Activated naive CD8-positive, alpha-beta T cell (primary cell): ENCODE measurements around the gene EMILIN2.
A peak's percentile ranks its signal among the peaks of the same experiment; 100 is the strongest.
"Not testable (repeated sequence)": the region's sequence is repeated elsewhere in the genome, so short reads cannot be mapped to it uniquely, and the experiment has no call there.

Source experiments
- H3K27ac Mint-ChIP-seq: one replicate; pipeline ENCODE4 v1.8.0; 2021; ENCODE audit warnings: mixed read lengths
- H3K27me3 Mint-ChIP-seq: one replicate; pipeline ENCODE4 v1.8.0; 2021; ENCODE audit warnings: mixed read lengths
- H3K36me3 Mint-ChIP-seq: one replicate; pipeline ENCODE4 v1.8.0; 2021; ENCODE audit warnings: mixed read lengths
- H3K4me1 Mint-ChIP-seq: one replicate; pipeline ENCODE4 v1.8.0; 2021; ENCODE audit warnings: low read depth, mixed read lengths
- H3K4me3 Mint-ChIP-seq: one replicate; pipeline ENCODE4 v1.8.0; 2021; ENCODE audit warnings: mild to moderate bottlenecking, mixed read lengths
- H3K9me3 Mint-ChIP-seq: one replicate; pipeline ENCODE4 v1.8.0; 2021; ENCODE audit warnings: low read depth, mixed read lengths

Gene EMILIN2

DNA sequence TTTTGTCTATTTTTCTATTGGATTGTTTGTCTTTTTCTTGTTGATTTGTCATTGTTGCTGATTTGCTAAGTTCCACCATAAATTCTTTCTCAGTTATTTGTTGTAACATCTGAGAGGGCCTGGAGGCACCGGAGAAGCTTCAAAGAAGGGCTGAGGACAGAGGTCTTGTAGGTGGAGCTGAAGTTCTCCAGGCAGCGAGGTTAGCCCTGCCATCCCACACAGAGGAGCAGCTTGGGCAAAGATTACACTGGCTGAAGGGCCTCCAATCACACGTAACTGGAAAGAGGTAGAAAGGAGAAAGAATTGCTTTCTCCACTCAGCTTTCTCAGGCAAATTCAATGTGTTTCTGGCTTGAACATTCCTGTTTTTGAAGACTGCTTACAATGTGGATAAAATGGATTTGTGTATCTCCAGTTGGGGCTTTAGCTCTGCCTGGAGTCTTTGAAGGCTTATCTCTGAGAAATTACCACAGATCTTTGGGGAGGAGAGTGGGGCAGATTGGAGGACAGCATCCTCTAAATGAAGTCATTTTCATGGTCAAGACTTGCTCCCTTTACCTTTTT lies 21.1 kb upstream of the EMILIN2 start:
- Mint-ChIP-seq H3K27ac (no peak overlapping the region), H3K9me3 (no peaks in the 10 kb centered on the region), H3K27me3 (no peaks in the 10 kb centered on the region), H3K4me1 (no peaks in the 10 kb centered on the region), H3K4me3 (no peak overlapping the region), H3K36me3 (no peaks in the 10 kb centered on the region)

DNA sequence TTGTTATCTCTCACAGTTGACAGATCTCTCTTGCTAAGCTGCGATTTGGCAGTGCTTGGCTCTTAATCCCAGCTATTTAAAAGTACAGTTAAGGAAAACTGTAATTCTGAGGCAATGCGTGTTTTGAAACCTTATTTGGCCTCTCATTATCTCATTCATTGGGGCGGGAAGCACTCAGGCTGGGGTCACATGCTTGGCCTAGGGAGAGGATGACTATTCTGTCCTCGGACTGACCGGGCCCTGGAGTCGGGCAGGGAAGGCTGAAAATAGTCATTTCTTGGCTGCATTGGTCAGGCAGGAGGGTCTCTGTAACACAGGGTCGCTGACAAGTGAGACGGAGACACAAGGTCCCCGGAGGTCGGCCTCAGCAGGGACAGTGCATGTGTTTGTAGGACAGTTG lies 20.2 kb upstream of the EMILIN2 start:
- Mint-ChIP-seq H3K27me3 (no peaks in the 10 kb centered on the region), H3K4me1 (no peaks in the 10 kb centered on the region), H3K4me3 (no peak overlapping the region), H3K27ac (no peak overlapping the region), H3K9me3 (no peaks in the 10 kb centered on the region), H3K36me3 (no peaks in the 10 kb centered on the region)

DNA sequence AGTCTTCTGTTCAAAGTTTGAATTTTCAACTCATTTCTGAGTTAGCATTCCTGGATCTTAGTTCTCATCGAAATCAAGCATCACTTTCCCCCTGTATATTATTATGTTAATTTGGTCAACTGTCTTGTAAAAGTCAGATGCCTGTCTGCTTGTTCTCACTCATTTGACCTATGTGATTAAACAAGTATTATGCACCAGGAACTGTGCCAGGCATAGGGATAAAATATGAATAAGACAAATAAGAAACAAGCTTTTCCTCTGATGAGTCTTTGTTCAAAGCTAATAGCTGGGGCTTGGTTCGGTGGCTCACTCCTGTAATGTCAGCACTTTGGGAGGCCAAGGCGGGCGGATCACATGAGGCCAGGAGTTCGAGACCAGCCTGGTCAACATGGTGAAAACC lies 19.7 kb upstream of the EMILIN2 start:
- H3K36me3 Mint-ChIP-seq, result no peaks in the 10 kb centered on the region
- no peak overlapping the region for H3K27ac Mint-ChIP-seq
- H3K9me3 Mint-ChIP-seq, result no peaks in the 10 kb centered on the region
- H3K27me3 Mint-ChIP-seq, result no peaks in the 10 kb centered on the region
- H3K4me1 Mint-ChIP-seq, result no peaks in the 10 kb centered on the region
- H3K4me3 Mint-ChIP-seq, result no peak overlapping the region

DNA sequence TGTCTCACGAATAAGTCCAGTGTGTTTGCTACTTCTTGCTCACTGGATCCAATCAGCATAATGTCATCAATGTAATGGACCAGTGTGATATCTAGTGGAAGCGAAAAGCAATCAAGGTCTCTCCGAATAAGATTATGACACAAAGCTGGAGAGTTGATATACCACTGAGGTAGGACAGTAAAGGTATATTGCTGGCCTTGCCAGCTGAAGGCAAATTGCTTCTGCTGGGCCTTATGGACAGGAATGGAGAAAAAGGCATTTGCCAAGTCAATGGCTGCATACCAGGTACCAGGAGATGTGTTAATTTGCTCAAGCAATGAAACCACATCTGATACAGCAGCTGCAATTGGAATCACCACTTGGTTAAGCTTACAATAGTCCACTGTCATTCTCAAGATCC lies 10.7 kb upstream of the EMILIN2 start:
- not testable (repeated sequence) for H3K27me3 Mint-ChIP-seq, H3K27ac Mint-ChIP-seq, H3K4me3 Mint-ChIP-seq, H3K4me1 Mint-ChIP-seq, H3K9me3 Mint-ChIP-seq, H3K36me3 Mint-ChIP-seq

DNA sequence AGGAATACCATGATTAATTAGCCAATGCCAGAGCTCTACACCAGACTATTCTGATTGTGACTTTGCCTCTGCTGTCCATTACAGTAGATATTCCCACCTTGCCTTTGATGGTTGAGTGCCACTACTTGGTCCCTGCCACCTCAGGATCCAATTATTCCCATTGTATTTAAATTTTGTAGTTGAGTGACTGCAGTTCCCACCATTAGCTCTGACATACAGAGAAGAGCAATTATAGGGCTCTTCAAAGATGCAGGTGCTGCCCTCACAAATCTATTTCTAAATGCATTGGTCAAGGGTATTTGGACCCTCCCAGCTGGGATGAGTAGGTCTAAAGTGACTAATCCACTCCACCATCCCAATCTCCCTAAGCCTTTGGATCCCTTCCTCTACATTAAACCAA lies 9.5 kb upstream of the EMILIN2 start:
- not testable (repeated sequence) for H3K27me3 Mint-ChIP-seq, H3K36me3 Mint-ChIP-seq, H3K27ac Mint-ChIP-seq, H3K9me3 Mint-ChIP-seq, H3K4me3 Mint-ChIP-seq, H3K4me1 Mint-ChIP-seq

DNA sequence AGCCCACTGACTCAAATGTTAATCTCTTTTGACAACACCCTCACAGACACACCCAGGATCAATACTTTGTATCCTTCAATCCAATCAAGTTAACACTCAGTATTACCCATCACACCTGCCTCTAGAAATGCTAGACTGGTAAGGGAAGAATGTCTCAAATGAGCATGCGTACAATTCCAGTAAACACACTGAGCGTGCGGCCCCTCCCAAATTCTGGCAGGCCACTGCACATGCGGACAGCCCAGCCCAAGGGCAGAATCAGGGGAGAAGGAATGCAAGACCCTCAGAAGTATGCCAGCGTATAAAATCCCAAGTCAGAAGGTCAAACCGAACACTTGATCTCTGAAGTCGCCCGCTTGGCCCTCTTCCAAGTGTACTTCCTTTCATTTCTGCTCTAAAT lies 7.6 kb upstream of the EMILIN2 start:
- Mint-ChIP-seq H3K4me3 (no peak overlapping the region), H3K9me3 (no peaks in the 10 kb centered on the region), H3K27ac (no peak overlapping the region), H3K27me3 (no peaks in the 10 kb centered on the region), H3K36me3 (peaks cover 6% of the 10 kb centered on the region), H3K4me1 (peaks cover 2% of the 10 kb centered on the region)

DNA sequence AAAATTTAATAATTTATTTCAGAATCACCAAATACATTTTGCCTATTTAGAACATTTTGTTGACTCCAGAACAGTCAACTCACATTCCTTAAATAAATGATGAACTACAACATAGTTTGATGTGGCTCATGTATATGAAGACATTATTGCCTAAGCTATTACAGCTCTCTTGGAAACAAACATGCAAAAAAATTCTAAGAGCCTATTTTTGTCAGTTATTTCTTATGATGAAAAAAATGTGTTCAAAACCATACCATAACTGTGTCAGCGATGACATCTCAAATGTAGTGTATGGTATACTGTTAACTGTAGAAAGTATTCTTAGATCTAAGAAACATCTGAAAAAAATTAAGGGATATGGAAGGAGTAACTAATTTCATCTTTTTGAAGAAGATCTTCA lies 6.3 kb upstream of the EMILIN2 start:
- peaks cover 2% of the 10 kb centered on the region for H3K4me1 Mint-ChIP-seq
- no peak overlapping the region for H3K4me3 Mint-ChIP-seq
- no peaks in the 10 kb centered on the region for H3K9me3 Mint-ChIP-seq
- H3K27ac Mint-ChIP-seq, result no peak overlapping the region
- peaks cover 6% of the 10 kb centered on the region for H3K36me3 Mint-ChIP-seq
- H3K27me3 Mint-ChIP-seq, result no peaks in the 10 kb centered on the region

DNA sequence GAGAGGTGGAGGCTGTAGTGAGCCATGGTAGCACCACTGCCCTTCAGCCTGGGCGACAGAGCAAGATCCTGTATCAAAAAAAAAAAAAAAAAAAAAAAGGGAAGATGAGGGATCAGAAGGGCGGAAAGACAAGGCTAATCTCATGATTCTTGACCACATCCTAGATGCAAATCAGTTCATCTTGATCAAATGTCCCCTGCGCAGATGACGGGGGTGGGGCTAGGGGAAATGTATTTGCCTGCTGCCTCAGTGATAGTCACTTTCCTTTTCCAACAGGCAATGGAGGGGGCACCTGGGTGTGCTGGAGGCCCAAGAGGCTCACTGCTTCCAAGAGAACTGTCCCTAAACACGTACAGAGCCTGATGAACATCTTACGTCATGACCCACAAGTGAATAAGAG lies 3.7 kb upstream of the EMILIN2 start:
- peaks cover 3% of the 10 kb centered on the region for H3K27me3 Mint-ChIP-seq
- H3K36me3 Mint-ChIP-seq, result peaks cover 6% of the 10 kb centered on the region
- H3K9me3 Mint-ChIP-seq, result no peaks in the 10 kb centered on the region
- no peak overlapping the region for H3K4me3 Mint-ChIP-seq
- H3K27ac Mint-ChIP-seq, result no peak overlapping the region
- H3K4me1 Mint-ChIP-seq, result peaks cover 10% of the 10 kb centered on the region

DNA sequence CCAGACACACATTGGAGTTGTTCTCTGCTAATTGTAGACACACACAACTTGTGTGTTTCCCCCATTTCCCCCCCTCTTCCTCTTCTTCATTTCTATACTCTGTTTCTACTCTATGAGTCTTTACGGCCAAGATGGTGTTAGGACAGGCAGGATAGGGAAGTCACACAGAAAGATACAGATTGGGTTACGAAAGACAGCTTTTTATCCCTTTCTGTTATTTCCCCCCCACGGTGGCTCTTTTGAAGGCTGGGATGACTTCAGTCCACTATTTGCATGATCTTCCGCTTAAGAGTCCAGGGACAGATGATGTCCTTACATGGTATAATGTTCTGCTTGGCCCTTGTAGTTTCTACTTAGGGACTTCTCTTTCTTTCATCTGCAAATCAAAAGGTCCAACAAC lies 1.6 kb upstream of the EMILIN2 start:
- no peaks in the 10 kb centered on the region for H3K9me3 Mint-ChIP-seq
- no peak overlapping the region for H3K27ac Mint-ChIP-seq
- peak overlapping the region; percentile 7 for H3K4me3 Mint-ChIP-seq
- peaks cover 15% of the 10 kb centered on the region for H3K4me1 Mint-ChIP-seq
- no peaks in the 10 kb centered on the region for H3K36me3 Mint-ChIP-seq
- H3K27me3 Mint-ChIP-seq, result peaks cover 16% of the 10 kb centered on the region

DNA sequence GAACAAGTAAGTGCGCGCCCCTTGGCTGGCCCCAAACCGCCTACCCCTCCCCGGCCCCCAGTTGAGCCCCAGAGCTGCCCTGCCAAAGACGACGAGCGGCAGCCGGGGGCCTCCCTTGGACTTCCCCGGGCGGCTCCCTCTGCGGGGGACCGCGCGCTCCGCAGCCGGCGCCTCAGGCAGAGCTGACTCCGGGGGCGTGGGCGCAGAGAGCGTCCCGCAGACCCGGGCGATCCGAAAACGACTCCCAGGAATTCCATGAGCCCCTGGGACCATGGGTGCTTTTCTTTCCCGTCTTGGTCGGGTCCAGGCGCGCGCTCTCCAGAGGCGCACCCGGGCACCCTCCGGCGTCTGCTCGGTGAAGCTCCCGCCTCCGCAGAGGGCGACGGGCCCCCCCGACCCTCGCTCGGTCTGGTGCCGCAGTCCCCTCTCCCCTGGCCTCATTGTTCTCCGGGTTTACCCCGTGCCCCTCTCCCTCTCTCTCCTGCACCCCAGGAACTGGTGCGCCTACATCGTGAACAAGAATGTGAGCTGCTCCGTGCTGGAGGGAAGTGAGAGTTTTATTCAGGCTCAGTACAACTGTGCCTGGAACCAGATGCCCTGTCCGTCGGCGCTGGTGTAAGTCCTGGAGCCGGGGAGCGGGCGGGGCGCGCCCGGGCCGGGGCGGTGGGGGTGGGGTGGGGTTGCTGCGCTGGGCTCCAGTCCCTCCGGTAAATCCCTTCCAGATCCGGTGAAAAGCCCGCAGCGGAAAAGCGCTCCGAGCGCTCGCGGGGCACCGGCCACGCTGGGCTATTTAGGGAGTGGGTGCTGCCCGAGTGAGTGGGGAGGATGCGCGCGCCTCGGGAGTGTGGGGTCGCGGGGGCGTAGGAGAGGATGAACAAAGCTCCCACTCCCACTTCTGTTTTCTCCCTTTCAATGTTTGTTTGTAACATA lies 776 bp downstream of the EMILIN2 start:
- Mint-ChIP-seq H3K27ac (no peak overlapping the region), H3K4me1 (peaks cover 20% of the 10 kb centered on the region), H3K9me3 (no peaks in the 10 kb centered on the region), H3K27me3 (peaks cover 28% of the 10 kb centered on the region), H3K4me3 (peak overlapping the region; percentile 86), H3K36me3 (peaks cover 2% of the 10 kb centered on the region)

DNA sequence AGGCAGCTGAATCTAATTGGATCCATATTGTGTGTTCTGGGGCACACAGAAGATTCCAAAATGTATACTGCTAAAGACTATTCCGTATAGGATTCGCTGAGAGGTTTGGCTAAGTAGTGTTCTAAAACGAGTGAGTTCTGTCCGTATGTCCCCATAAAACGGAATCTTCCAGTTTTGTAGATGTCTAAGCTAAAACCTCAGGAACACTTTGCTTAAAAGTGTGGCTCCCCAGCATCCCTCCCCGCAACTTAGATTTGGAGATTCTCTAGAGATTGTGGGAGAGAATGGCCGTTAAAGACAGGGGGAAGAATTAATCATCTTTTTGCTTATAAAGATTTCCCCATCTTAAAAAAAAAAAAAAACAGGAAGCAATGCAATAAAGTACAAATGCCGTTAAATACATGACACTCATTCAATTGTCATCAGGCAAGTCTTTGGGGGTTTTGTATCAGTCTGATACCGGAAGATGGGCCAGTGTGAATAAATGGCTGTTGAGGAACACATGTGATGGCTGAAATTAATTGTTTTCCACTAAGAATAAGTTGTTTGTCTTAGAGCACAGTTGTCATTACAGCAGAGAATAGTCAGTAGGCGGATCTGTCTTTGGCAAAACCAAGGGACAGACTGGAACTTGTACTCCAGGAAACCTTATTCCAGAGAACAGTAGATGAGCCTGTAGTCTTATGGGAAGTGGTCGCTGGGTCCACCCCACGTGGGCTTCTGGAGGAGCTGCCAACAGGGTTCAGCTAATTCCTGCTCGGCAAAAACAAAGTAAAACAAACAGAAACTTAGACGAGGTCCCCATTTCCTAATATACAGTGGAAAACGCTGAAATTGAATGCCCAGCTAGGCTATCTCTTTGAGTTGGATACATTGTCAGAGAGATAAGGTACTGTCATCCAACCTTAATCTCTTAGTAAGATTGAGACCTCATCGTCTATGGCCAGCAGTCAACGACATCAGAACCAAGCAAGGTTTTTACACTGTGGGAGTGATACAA lies 1.7 kb downstream of the EMILIN2 start:
- Mint-ChIP-seq H3K27ac (no peak overlapping the region), H3K36me3 (peaks cover 2% of the 10 kb centered on the region), H3K27me3 (peaks cover 28% of the 10 kb centered on the region), H3K4me1 (peaks cover 18% of the 10 kb centered on the region), H3K9me3 (no peaks in the 10 kb centered on the region), H3K4me3 (peak overlapping the region; percentile 86)

DNA sequence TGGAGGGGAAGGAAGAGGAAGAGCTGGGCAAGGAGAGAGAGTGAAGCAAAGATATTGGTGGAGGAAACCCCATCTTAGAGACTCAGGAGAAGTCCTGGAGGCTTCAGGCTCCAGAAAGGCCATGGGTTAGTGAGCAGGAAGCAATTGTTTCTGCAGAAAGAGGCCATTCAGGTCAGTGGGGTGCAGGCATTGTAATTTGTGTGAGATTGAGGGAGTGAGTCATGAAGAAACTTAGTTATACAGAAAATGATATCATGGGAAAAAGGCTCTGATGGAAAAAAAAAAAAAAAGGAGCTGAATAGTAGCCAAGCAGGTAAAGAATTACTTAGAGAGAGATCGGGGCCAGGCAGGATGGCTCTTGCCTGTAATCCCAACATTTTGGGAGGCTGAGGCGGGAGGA lies 4.0 kb downstream of the EMILIN2 start:
- Mint-ChIP-seq H3K9me3 (no peaks in the 10 kb centered on the region), H3K27me3 (peaks cover 28% of the 10 kb centered on the region), H3K36me3 (peaks cover 2% of the 10 kb centered on the region), H3K4me3 (no peak overlapping the region), H3K27ac (no peak overlapping the region), H3K4me1 (peaks cover 18% of the 10 kb centered on the region)

DNA sequence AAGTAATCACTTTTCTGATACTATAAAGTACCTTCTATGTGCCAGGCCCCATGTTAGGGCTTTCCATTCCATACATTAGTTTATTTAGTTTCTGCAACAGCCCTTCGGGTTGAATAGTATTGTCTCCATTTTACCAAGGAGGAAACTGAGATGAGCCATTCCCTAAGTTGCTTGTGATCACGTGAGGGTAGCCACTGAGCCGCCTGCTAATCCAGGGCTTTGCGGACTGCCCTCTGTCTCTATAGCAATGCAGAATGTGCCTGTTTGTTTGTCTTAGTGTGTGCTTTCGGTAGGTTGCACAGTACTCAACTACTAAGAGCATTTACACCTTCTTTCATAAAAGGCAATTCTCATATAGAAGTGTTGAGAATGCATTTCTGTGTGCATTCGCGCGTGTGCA lies 5.0 kb downstream of the EMILIN2 start:
- Mint-ChIP-seq H3K27me3 (peaks cover 26% of the 10 kb centered on the region), H3K36me3 (peaks cover 2% of the 10 kb centered on the region), H3K4me1 (peaks cover 18% of the 10 kb centered on the region), H3K4me3 (no peak overlapping the region), H3K9me3 (no peaks in the 10 kb centered on the region), H3K27ac (no peak overlapping the region)

DNA sequence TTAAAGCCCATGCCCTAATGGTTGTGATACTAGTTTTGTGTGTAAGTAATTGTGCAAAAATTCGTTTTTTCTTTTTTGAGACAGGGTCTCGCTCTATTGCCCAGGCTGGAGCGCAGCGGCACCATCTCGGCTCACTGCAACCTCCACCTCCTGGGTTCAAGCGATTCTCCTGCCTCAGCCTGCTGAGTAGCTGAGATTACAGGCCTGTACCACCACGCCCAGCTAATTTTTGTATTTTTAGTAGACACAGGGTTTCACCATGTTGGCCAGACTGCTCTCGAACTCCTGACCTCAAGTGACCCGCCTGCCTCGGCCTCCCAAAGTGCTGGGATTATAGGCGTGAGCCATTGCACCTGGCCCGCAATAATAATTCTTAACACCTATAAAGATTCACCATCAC lies 5.7 kb downstream of the EMILIN2 start:
- not testable (repeated sequence) for H3K4me3 Mint-ChIP-seq, H3K27ac Mint-ChIP-seq, H3K9me3 Mint-ChIP-seq, H3K36me3 Mint-ChIP-seq
- Mint-ChIP-seq H3K27me3 (peaks cover 26% of the 10 kb centered on the region), H3K4me1 (peaks cover 19% of the 10 kb centered on the region)
